WTC11 (cell line): Measurements from ENCODE around the gene ARHGAP35. TPM values are rescaled to one million over a fixed set of nuclear protein-coding genes. Genes with fewer than 3 reads are reported as not detected.

Experiments
- ATAC-seq: fragments of 200-7000 bp; cut with Tn5 transposase; 2 replicates; pipeline ENCODE4 v1.10.0; 2021; ENCODE audit warnings: mild to moderate bottlenecking, moderate library complexity
- CTCF ChIA-PET: fragments of 300-600 bp; sonication (Branson Sonifier 250); formaldehyde crosslinking; loops from one replicate; lab custom pipeline; 2021; ENCODE audit warnings: antibody characterized with exemption; lab: Charles Lee
- POLR2A ChIA-PET: fragments of 350-600 bp; sonication (Branson Sonifier 250); formaldehyde crosslinking; loops from one replicate; lab custom pipeline; 2021; ENCODE audit warnings: antibody characterized with exemption; lab: Charles Lee
- DNase-seq: peaks from one replicate; pipeline ENCODE4 v3.0.0; 2021; ENCODE audit warnings: low spot score
- H3K27ac Mint-ChIP-seq: 2 replicates; pipeline ENCODE4 v1.8.0; 2021; ENCODE audit warnings: mixed read lengths
- H3K27me3 Mint-ChIP-seq: 2 replicates; pipeline ENCODE4 v1.8.0; 2021; ENCODE audit warnings: low read depth, mild to moderate bottlenecking, moderate library complexity, mixed read lengths
- H3K36me3 Mint-ChIP-seq: 2 replicates; pipeline ENCODE4 v1.8.0; 2021; ENCODE audit warnings: mixed read lengths
- H3K4me1 Mint-ChIP-seq: 2 replicates; pipeline ENCODE4 v1.8.0; 2022; ENCODE audit warnings: mixed read lengths
- H3K4me3 Mint-ChIP-seq: 2 replicates; pipeline ENCODE4 v1.8.0; 2021; ENCODE audit warnings: mild to moderate bottlenecking, moderate library complexity, mixed read lengths
- H3K9me3 Mint-ChIP-seq: 2 replicates; pipeline ENCODE4 v1.8.0; 2021; ENCODE audit warnings: mixed read lengths
- ATF1 ChIP-seq: sonication (generic); formaldehyde crosslinking; IDR thresholded peaks from 2 replicates; pipeline ENCODE4 v1.8.1; 2023; ENCODE audit warnings: mild to moderate bottlenecking, moderate library complexity, missing genetic modification reagents
- CREB1 ChIP-seq: sonication (generic); formaldehyde crosslinking; IDR thresholded peaks from 2 replicates; pipeline ENCODE4 v1.8.0; 2023; ENCODE audit warnings: mild to moderate bottlenecking, missing genetic modification reagents
- EMX1 ChIP-seq: fragments of 250-450 bp; sonication (Bioruptor Pico); IDR thresholded peaks from 2 replicates; pipeline ENCODE4 v1.8.0; 2021; ENCODE audit warnings: mild to moderate bottlenecking
- ESRRA ChIP-seq: sonication (generic); formaldehyde crosslinking; IDR thresholded peaks from 2 replicates; pipeline ENCODE4 v1.8.1; 2022; ENCODE audit warnings: mild to moderate bottlenecking, missing genetic modification reagents, borderline replicate concordance
- FOXP4 ChIP-seq: sonication (generic); formaldehyde crosslinking; IDR thresholded peaks from 2 replicates; pipeline ENCODE4 v1.8.0; 2022; ENCODE audit warnings: mild to moderate bottlenecking, missing genetic modification reagents
- HMGA2 ChIP-seq: fragments of 250-450 bp; sonication (Bioruptor Pico); IDR thresholded peaks from 2 replicates; pipeline ENCODE4 v1.4.0; 2021; ENCODE audit warnings: mild to moderate bottlenecking, moderate library complexity
- IRF1 ChIP-seq: sonication (generic); formaldehyde crosslinking; IDR thresholded peaks from 2 replicates; pipeline ENCODE4 v1.8.0; 2023; ENCODE audit warnings: missing genetic modification reagents
- IRF2 ChIP-seq: sonication (generic); formaldehyde crosslinking; IDR thresholded peaks from 2 replicates; pipeline ENCODE4 v1.8.0; 2022; ENCODE audit warnings: low read depth, missing genetic modification reagents, borderline replicate concordance
- JAZF1 ChIP-seq: fragments of 250-450 bp; sonication (Bioruptor Pico); IDR thresholded peaks from 2 replicates; pipeline ENCODE4 v1.9.0; 2021; ENCODE audit warnings: moderate library complexity, mild to moderate bottlenecking, inconsistent platforms
- NFE2L1 ChIP-seq: sonication (generic); formaldehyde crosslinking; IDR thresholded peaks from 2 replicates; pipeline ENCODE4 v1.8.1; 2023; ENCODE audit warnings: missing genetic modification reagents
- NR3C1 ChIP-seq: sonication (generic); formaldehyde crosslinking; conservative IDR thresholded peaks from 2 replicates; pipeline ENCODE4 v1.8.1; 2023; ENCODE audit warnings: low read depth, mild to moderate bottlenecking, missing genetic modification reagents
- PRDM15 ChIP-seq: sonication (generic); formaldehyde crosslinking; IDR thresholded peaks from 2 replicates; pipeline ENCODE4 v1.8.0; 2022; ENCODE audit warnings: missing genetic modification reagents
- PREB ChIP-seq: sonication (generic); formaldehyde crosslinking; IDR thresholded peaks from 2 replicates; pipeline ENCODE4 v1.8.1; 2022; ENCODE audit warnings: mild to moderate bottlenecking, missing genetic modification reagents, moderate library complexity, borderline replicate concordance
- RORB ChIP-seq: fragments of 250-450 bp; sonication (Bioruptor Pico); IDR thresholded peaks from 2 replicates; pipeline ENCODE4 v1.9.0; 2021; ENCODE audit warnings: mild to moderate bottlenecking
- SP1 ChIP-seq: sonication (generic); formaldehyde crosslinking; conservative IDR thresholded peaks from 2 replicates; pipeline ENCODE4 v1.8.1; 2022; ENCODE audit warnings: missing genetic modification reagents
- STAT6 ChIP-seq: sonication (generic); formaldehyde crosslinking; conservative IDR thresholded peaks from 2 replicates; pipeline ENCODE4 v1.8.1; 2023; ENCODE audit warnings: mild to moderate bottlenecking, low read depth, missing genetic modification reagents, moderate library complexity
- TCF7 ChIP-seq: sonication (generic); formaldehyde crosslinking; IDR thresholded peaks from 2 replicates; pipeline ENCODE4 v1.8.0; 2022; ENCODE audit warnings: mild to moderate bottlenecking, low read depth, missing genetic modification reagents, moderate library complexity
- USF1 ChIP-seq: sonication (generic); formaldehyde crosslinking; IDR thresholded peaks from 2 replicates; pipeline ENCODE4 v1.8.0; 2022; ENCODE audit warnings: mild to moderate bottlenecking, missing genetic modification reagents
- ZNF317 ChIP-seq: sonication (generic); formaldehyde crosslinking; IDR thresholded peaks from 2 replicates; pipeline ENCODE4 v1.8.1; 2023; ENCODE audit warnings: low read depth, mild to moderate bottlenecking, moderate library complexity, missing genetic modification reagents, borderline replicate concordance
- ZNF425 ChIP-seq: fragments of 250-450 bp; sonication (Bioruptor Pico); conservative IDR thresholded peaks from 2 replicates; pipeline ENCODE4 v1.9.0; 2021; ENCODE audit warnings: mild to moderate bottlenecking
- total RNA-seq: library from RNA; stranded (reverse); gene quantifications from 3 replicates; pipeline ENCODE4 v1.2.3, GENCODE V29; 2021

ARHGAP35 gene
- total RNA-seq, 1 experiment from 2014 or later, result 56.3 TPM

GRCh38 chr19:46867170-46867569, 6.4 kb downstream of the ARHGAP35 start:
- CTCF ChIA-PET, result interaction anchor here (1.2 kb wide), 1 partner anchor 11 kb away, joined by 7 read pairs; no protein-coding TSS in a partner anchor
- POLR2A ChIA-PET, result interaction anchor here (0.6 kb wide), 1 partner anchor 27 kb away, joined by 3 read pairs; no protein-coding TSS in a partner anchor
- DNase-seq (no peak), ATAC-seq (no peak)
- Mint-ChIP-seq H3K4me3 (no peak overlapping the region), H3K27ac (peak overlapping the region; percentile 75), H3K36me3 (no peaks in the 10 kb centered on the region), H3K27me3 (no peaks in the 10 kb centered on the region), H3K4me1 (peaks cover 11% of the 10 kb centered on the region), H3K9me3 (no peaks in the 10 kb centered on the region)
- TF ChIP-seq CREB1 (CRISPR knock-in tag) (no peak), HMGA2 (CRISPR knock-in tag) (no peak), SP1 (no peak), ZNF425 (no peak), ATF1 (CRISPR knock-in tag) (no peak), USF1 (CRISPR knock-in tag) (no peak), IRF2 (no peak), RORB (CRISPR knock-in tag) (no peak), TCF7 (CRISPR knock-in tag) (no peak)

GRCh38 chr19:46868025-46868802, 7.4 kb downstream of the ARHGAP35 start:
- Mint-ChIP-seq H3K4me1 (peaks cover 11% of the 10 kb centered on the region), H3K27ac (peak overlapping the region; percentile 91), H3K36me3 (no peaks in the 10 kb centered on the region), H3K9me3 (no peaks in the 10 kb centered on the region), H3K4me3 (no peak overlapping the region), H3K27me3 (no peaks in the 10 kb centered on the region)
- CTCF ChIA-PET, result interaction anchor here (0.6 to 0.9 kb wide), 4 partner anchors 76 to 853 kb away, joined by 3 to 4 read pairs (median 3); no protein-coding TSS in a partner anchor
- POLR2A ChIA-PET, result interaction anchor here (0.6 to 0.7 kb wide), 3 partner anchors 28 to 238 kb away, joined by 3 to 6 read pairs (median 4); no protein-coding TSS in a partner anchor
- no peak for ATAC-seq
- DNase-seq, result no peak
- TF ChIP-seq NFE2L1 (CRISPR knock-in tag) (no peak), PREB (CRISPR knock-in tag) (no peak), IRF1 (no peak), ATF1 (CRISPR knock-in tag) (no peak), PRDM15 (CRISPR knock-in tag) (no peak), ESRRA (no peak), NR3C1 (no peak), JAZF1 (CRISPR knock-in tag) (no peak), FOXP4 (CRISPR knock-in tag) (no peak), STAT6 (no peak), ZNF317 (CRISPR knock-in tag) (no peak), EMX1 (CRISPR knock-in tag) (no peak)
